Smooth muscle cell (in vitro differentiated cells): ENCODE results near the gene PTPRN2. TPM values are rescaled to one million over a fixed set of nuclear protein-coding genes. Genes with fewer than 3 reads are reported as not detected.

Experiments used
- DNase-seq: peaks from one replicate; lab custom pipeline; 2025; ENCODE audit not compliant: unreplicated experiment; lab: John Stamatoyannopoulos, UW
- H2AFZ ChIP-seq: fragments of 200-600 bp; sonication (generic); 2 replicates; pipeline ENCODE4 v1.6.0; 2016; ENCODE audit warnings: antibody characterized with exemption, low read depth, mild to moderate bottlenecking
- H3F3A ChIP-seq: fragments of 200-600 bp; sonication (generic); 2 replicates; pipeline ENCODE4 v1.6.0; 2017; ENCODE audit warnings: antibody characterized with exemption, low read depth
- H3K27ac ChIP-seq: fragments of 200-600 bp; sonication (generic); 2 replicates; pipeline ENCODE4 v1.5.1; 2016; ENCODE audit warnings: low read depth, mild to moderate bottlenecking
- H3K27me3 ChIP-seq: fragments of 200-600 bp; sonication (generic); 2 replicates; pipeline ENCODE4 v1.6.1; 2016; ENCODE audit warnings: low read depth, mild to moderate bottlenecking
- H3K36me3 ChIP-seq: fragments of 200-600 bp; sonication (generic); 2 replicates; pipeline ENCODE4 v1.5.1; 2016; ENCODE audit warnings: low read depth
- H3K4me1 ChIP-seq: fragments of 200-600 bp; sonication (generic); 2 replicates; pipeline ENCODE4 v1.5.1; 2016; ENCODE audit warnings: low read depth
- H3K4me2 ChIP-seq: fragments of 200-600 bp; sonication (generic); 2 replicates; pipeline ENCODE4 v1.6.0; 2016; ENCODE audit warnings: mild to moderate bottlenecking
- H3K4me3 ChIP-seq: fragments of 200-600 bp; sonication (generic); 2 replicates; pipeline ENCODE4 v1.5.1; 2016; ENCODE audit warnings: mild to moderate bottlenecking
- H3K79me2 ChIP-seq: fragments of 200-600 bp; sonication (generic); 2 replicates; pipeline ENCODE4 v1.6.0; 2016; ENCODE audit warnings: low read depth, mild to moderate bottlenecking
- H3K9ac ChIP-seq: fragments of 200-600 bp; sonication (generic); 2 replicates; pipeline ENCODE4 v1.6.0; 2016; ENCODE audit warnings: low read depth
- H3K9me3 ChIP-seq: fragments of 200-600 bp; sonication (generic); replicated peaks from 2 replicates; pipeline ENCODE4 v1.5.1; 2016; ENCODE audit warnings: low read depth
- H4K20me1 ChIP-seq: fragments of 200-600 bp; sonication (generic); 2 replicates; pipeline ENCODE4 v1.6.0; 2016; ENCODE audit warnings: low read depth
- CTCF ChIP-seq: fragments of 200-600 bp; sonication (generic); IDR thresholded peaks from 2 replicates; pipeline ENCODE4 v1.5.1; 2017; ENCODE audit warnings: borderline replicate concordance, mild to moderate bottlenecking, antibody characterized with exemption; ENCODE audit not compliant: insufficient read depth, poor library complexity, severe bottlenecking
- WGBS: methylation state at CpG from one replicate; pipeline ENCODE4 v1.1.7; 2016; ENCODE audit warnings: low lambda C conversion rate; 5-methylcytosine and 5-hydroxymethylcytosine counted together
- polyA plus RNA-seq: library from polyadenylated mRNA; unstranded; fragments of >200 nt; fragmentation: Nextera tagmentation; extraction: Ambion mirVana; gene quantifications from 2 replicates; pipeline ENCODE4 v1.2.1, GENCODE V29; 2016
- total RNA-seq: library from RNA; depleted of rRNA; stranded (reverse); fragments of >200 nt; gene quantifications from 2 replicates; pipeline ENCODE4 v1.2.3, GENCODE V29; 2014

Gene PTPRN2
- total and polyA plus RNA-seq, 2 experiments from 2014 or later: 0.09 to 0.87 TPM

GRCh38 chr7:157879391-157879790 is 708.2 kb downstream of the PTPRN2 start:
- no peak overlapping the region for H3K4me2 ChIP-seq
- H3K36me3 ChIP-seq: no peaks in the 10 kb centered on the region
- H3K27me3 ChIP-seq: no peaks in the 10 kb centered on the region
- TF ChIP-seq CTCF: no peak
- peaks cover 7% of the 10 kb centered on the region for H3K4me1 ChIP-seq
- H3K9me3 ChIP-seq: no peaks in the 10 kb centered on the region
- H3K79me2 ChIP-seq: no peaks in the 10 kb centered on the region
- no peak overlapping the region for H3K27ac ChIP-seq
- no peaks in the 10 kb centered on the region for H3F3A ChIP-seq
- 90% methylated on average over 10 of the region's 10 CpGs for WGBS
- no peak overlapping the region for H2AFZ ChIP-seq
- no peak overlapping the region for H3K9ac ChIP-seq
- DNase-seq: no peak
- H4K20me1 ChIP-seq: no peaks in the 10 kb centered on the region
- H3K4me3 ChIP-seq: no peak overlapping the region

GRCh38 chr7:157877298-157878090 is 710.1 kb downstream of the PTPRN2 start:
- no peaks in the 10 kb centered on the region for H3K9me3 ChIP-seq
- H3K79me2 ChIP-seq: no peaks in the 10 kb centered on the region
- no peak overlapping the region for H2AFZ ChIP-seq
- no peak for DNase-seq
- no peaks in the 10 kb centered on the region for H3K36me3 ChIP-seq
- H3K9ac ChIP-seq: no peak overlapping the region
- H3K27me3 ChIP-seq: no peaks in the 10 kb centered on the region
- TF ChIP-seq CTCF: no peak
- peaks cover 7% of the 10 kb centered on the region for H3K4me1 ChIP-seq
- no peak overlapping the region for H3K27ac ChIP-seq
- H4K20me1 ChIP-seq: no peaks in the 10 kb centered on the region
- 93% methylated on average over 31 of the region's 31 CpGs for WGBS
- no peak overlapping the region for H3K4me2 ChIP-seq
- no peaks in the 10 kb centered on the region for H3F3A ChIP-seq
- no peak overlapping the region for H3K4me3 ChIP-seq

GRCh38 chr7:157876469-157877285 is 710.9 kb downstream of the PTPRN2 start:
- peak; percentile 5 for TF ChIP-seq CTCF
- Histone ChIP-seq H4K20me1 (no peaks in the 10 kb centered on the region), H3K27me3 (no peaks in the 10 kb centered on the region), H3K27ac (no peak overlapping the region), H3K9ac (no peak overlapping the region), H3K4me2 (no peak overlapping the region), H3K4me1 (peaks cover 7% of the 10 kb centered on the region), H3F3A (no peaks in the 10 kb centered on the region), H3K4me3 (no peak overlapping the region), H3K79me2 (no peaks in the 10 kb centered on the region), H3K9me3 (no peaks in the 10 kb centered on the region), H3K36me3 (no peaks in the 10 kb centered on the region), H2AFZ (no peak overlapping the region)
- 82% methylated on average over 31 of the region's 36 CpGs for WGBS
- DNase-seq: no peak
